Cerebellar cortex (tissue), 1 donor: ENCODE results near the gene ANO3.

Experiments
- DNase-seq: peaks from one replicate; pipeline ENCODE4 v3.0.0-alpha.2; 2015; ENCODE audit warnings: low spot score

The ANO3 gene

GRCh38 chr11:26359055-26359454, 27.1 kb downstream of the ANO3 start:
- DNase-seq: no peak

- DNase-seq: no peak
Measured at GRCh38 chr11:26365284-26365683, 33.4 kb downstream of the ANO3 start.

- DNase-seq: no peak
Measured at GRCh38 chr11:26377619-26378018, 45.7 kb downstream of the ANO3 start.

- no peak for DNase-seq
Measured at GRCh38 chr11:26399336-26399735, 67.4 kb downstream of the ANO3 start.

- DNase-seq: no peak
Measured at GRCh38 chr11:26410706-26411366, 78.9 kb downstream of the ANO3 start.

- DNase-seq: no peak
Measured at GRCh38 chr11:26412955-26413354, 81.0 kb downstream of the ANO3 start.

- DNase-seq: no peak
Measured at GRCh38 chr11:26418386-26418912, 86.5 kb downstream of the ANO3 start.

- DNase-seq: no peak
Measured at GRCh38 chr11:26420331-26420730, 88.4 kb downstream of the ANO3 start.

GRCh38 chr11:26424255-26424654, 92.3 kb downstream of the ANO3 start:
- no peak for DNase-seq

GRCh38 chr11:26439854-26440253, 107.9 kb downstream of the ANO3 start:
- DNase-seq: no peak

- DNase-seq: no peak
Measured at GRCh38 chr11:26442131-26442530, 110.2 kb downstream of the ANO3 start.

GRCh38 chr11:26443617-26444016, 111.7 kb downstream of the ANO3 start:
- no peak for DNase-seq

GRCh38 chr11:26457636-26458035, 125.7 kb downstream of the ANO3 start:
- no peak for DNase-seq

GRCh38 chr11:26465274-26465673, 133.3 kb downstream of the ANO3 start:
- no peak for DNase-seq

GRCh38 chr11:26467506-26467905, 135.6 kb downstream of the ANO3 start:
- no peak for DNase-seq

GRCh38 chr11:26470992-26471391, 139.1 kb downstream of the ANO3 start:
- DNase-seq: no peak

- no peak for DNase-seq
Measured at GRCh38 chr11:26473216-26474194, 141.6 kb downstream of the ANO3 start.

GRCh38 chr11:26474401-26474800, 142.5 kb downstream of the ANO3 start:
- no peak for DNase-seq

GRCh38 chr11:26477396-26477795, 145.5 kb downstream of the ANO3 start:
- DNase-seq: no peak

GRCh38 chr11:26478710-26479109, 146.8 kb downstream of the ANO3 start:
- no peak for DNase-seq

GRCh38 chr11:26480041-26480440, 148.1 kb downstream of the ANO3 start:
- DNase-seq: no peak

GRCh38 chr11:26483108-26483507, 151.2 kb downstream of the ANO3 start:
- no peak for DNase-seq

- no peak for DNase-seq
Measured at GRCh38 chr11:26490546-26490945, 158.6 kb downstream of the ANO3 start.
